H9 (cell line): ENCODE measurements around the gene GPR151. TPM values are rescaled to one million over a fixed set of nuclear protein-coding genes. Genes with fewer than 3 reads are reported as not detected.

ENCODE experiments used
- DNase-seq: peaks from one replicate; pipeline ENCODE4 v3.0.0-alpha.2; 2017
- H2AFZ ChIP-seq: one replicate; pipeline ENCODE4 v1.6.1; 2013; ENCODE audit warnings: mild to moderate bottlenecking, low read length, control low read depth, moderate library complexity
- H2AK5ac ChIP-seq: 2 replicates; pipeline ENCODE4 v1.6.1; 2013; ENCODE audit warnings: low read length, control low read depth, mixed read lengths; ENCODE audit not compliant: insufficient read length
- H2BK120ac ChIP-seq: one replicate; pipeline ENCODE4 v1.6.1; 2013; ENCODE audit warnings: low read depth, mild to moderate bottlenecking, low read length, control low read depth, inconsistent platforms; ENCODE audit not compliant: poor library complexity, severe bottlenecking
- H2BK12ac ChIP-seq: 2 replicates; pipeline ENCODE4 v1.6.1; 2013; ENCODE audit warnings: low read length, control low read depth, mixed read lengths, low read depth; ENCODE audit not compliant: insufficient read length
- H2BK15ac ChIP-seq: 2 replicates; pipeline ENCODE4 v1.6.1; 2013; ENCODE audit warnings: low read depth, low read length, control low read depth
- H2BK20ac ChIP-seq: one replicate; pipeline ENCODE4 v1.6.1; 2013; ENCODE audit warnings: low read depth, mild to moderate bottlenecking, low read length, control low read depth, inconsistent platforms; ENCODE audit not compliant: poor library complexity, severe bottlenecking
- H2BK5ac ChIP-seq: 2 replicates; pipeline ENCODE4 v1.6.1; 2013; ENCODE audit warnings: low read length, control low read depth, mixed read lengths; ENCODE audit not compliant: insufficient read length
- H3K14ac ChIP-seq: 2 replicates; pipeline ENCODE4 v1.6.1; 2013; ENCODE audit warnings: low read length, control low read depth; ENCODE audit not compliant: insufficient read depth
- H3K18ac ChIP-seq: 2 replicates; pipeline ENCODE4 v1.6.1; 2013; ENCODE audit warnings: low read depth, mild to moderate bottlenecking, mixed read lengths, low read length, control low read depth; ENCODE audit not compliant: insufficient read length
- H3K23ac ChIP-seq: 2 replicates; pipeline ENCODE4 v1.6.1; 2013; ENCODE audit warnings: low read length, control low read depth, mixed read lengths, low read depth; ENCODE audit not compliant: insufficient read length
- H3K23me2 ChIP-seq: 2 replicates; pipeline ENCODE4 v1.6.1; 2013; ENCODE audit warnings: low read depth, mild to moderate bottlenecking, mixed read lengths, low read length, control low read depth; ENCODE audit not compliant: insufficient read length, poor library complexity, severe bottlenecking
- H3K27ac ChIP-seq: 2 replicates; pipeline ENCODE4 v1.5.1; 2013; ENCODE audit warnings: low read length, control low read depth, mixed read lengths, low read depth; ENCODE audit not compliant: insufficient read length
- H3K27me3 ChIP-seq: 2 replicates; pipeline ENCODE4 v1.6.1; 2013; ENCODE audit warnings: low read length, control low read depth, inconsistent platforms; ENCODE audit not compliant: insufficient read depth
- H3K4ac ChIP-seq: 2 replicates; pipeline ENCODE4 v1.6.1; 2013; ENCODE audit warnings: low read depth, mild to moderate bottlenecking, control low read depth, inconsistent platforms, low read length, moderate library complexity
- H3K4me1 ChIP-seq: 2 replicates; pipeline ENCODE4 v1.6.1; 2013; ENCODE audit warnings: low read length, control low read depth, inconsistent platforms; ENCODE audit not compliant: insufficient read depth
- H3K4me2 ChIP-seq: 2 replicates; pipeline ENCODE4 v1.6.1; 2013; ENCODE audit warnings: low read length, control low read depth, mixed read lengths; ENCODE audit not compliant: insufficient read length, insufficient read depth
- H3K56ac ChIP-seq: 2 replicates; pipeline ENCODE4 v1.6.1; 2013; ENCODE audit warnings: low read depth, mild to moderate bottlenecking, mixed read lengths, low read length, control low read depth; ENCODE audit not compliant: insufficient read length
- H3K79me1 ChIP-seq: 2 replicates; pipeline ENCODE4 v1.6.1; 2013; ENCODE audit warnings: low read depth, mild to moderate bottlenecking, moderate library complexity, low read length, control low read depth, inconsistent platforms; ENCODE audit not compliant: insufficient read depth, poor library complexity, severe bottlenecking
- H3K79me2 ChIP-seq: 2 replicates; pipeline ENCODE4 v1.6.1; 2013; ENCODE audit warnings: low read length, control low read depth, inconsistent platforms; ENCODE audit not compliant: insufficient read depth
- H3K9ac ChIP-seq: 2 replicates; pipeline ENCODE4 v1.6.1; 2013; ENCODE audit warnings: low read length, control low read depth, mixed read lengths; ENCODE audit not compliant: insufficient read length; ENCODE audit errors: extremely low read depth
- H3K9me3 ChIP-seq: one replicate; pipeline ENCODE4 v1.6.1; 2013; ENCODE audit warnings: low read depth, low read length, inconsistent platforms; ENCODE audit not compliant: control insufficient read depth
- H3T11ph ChIP-seq: one replicate; pipeline ENCODE4 v1.6.1; 2013; ENCODE audit warnings: mild to moderate bottlenecking, low read length, control low read depth, inconsistent platforms
- H4K20me1 ChIP-seq: one replicate; pipeline ENCODE4 v1.6.1; 2013; ENCODE audit not compliant: control insufficient read depth, insufficient read length, insufficient read depth
- H4K5ac ChIP-seq: 2 replicates; pipeline ENCODE4 v1.6.1; 2013; ENCODE audit warnings: low read depth, mild to moderate bottlenecking, mixed read lengths, low read length, control low read depth; ENCODE audit not compliant: insufficient read length
- H4K8ac ChIP-seq: replicated peaks from 2 replicates; pipeline ENCODE4 v1.6.1; 2013; ENCODE audit warnings: low read length, control low read depth, mixed read lengths, low read depth; ENCODE audit not compliant: insufficient read length
- H4K91ac ChIP-seq: 2 replicates; pipeline ENCODE4 v1.6.1; 2013; ENCODE audit warnings: low read depth, mild to moderate bottlenecking, moderate library complexity, mixed read lengths, low read length, control low read depth; ENCODE audit not compliant: insufficient read length
- H3K27ac Mint-ChIP-seq, 3 experiments: 2 replicates in 2 of 3; 3 replicates in 1 of 3; pipeline ENCODE4 v1.8.0; 2020 to 2021; ENCODE audit warnings: mixed read lengths in 3 of 3, mild to moderate bottlenecking in 1 of 3, moderate library complexity in 1 of 3
- H3K27me3 Mint-ChIP-seq: 2 replicates; pipeline ENCODE4 v1.8.0; 2021; ENCODE audit warnings: low read depth, mild to moderate bottlenecking, moderate library complexity, mixed read lengths
- H3K36me3 Mint-ChIP-seq, 3 experiments: 2 replicates in 2 of 3; 3 replicates in 1 of 3; pipeline ENCODE4 v1.8.0; 2020 to 2021; ENCODE audit warnings: low read depth in 3 of 3, mixed read lengths in 3 of 3; ENCODE audit not compliant: insufficient read depth in 1 of 3
- H3K4me1 Mint-ChIP-seq, 2 experiments: 2 replicates each; pipeline ENCODE4 v1.8.0; 2020; ENCODE audit warnings: mixed read lengths in 2 of 2
- H3K4me3 Mint-ChIP-seq, 2 experiments: 2 replicates in 1 of 2; 3 replicates in 1 of 2; pipeline ENCODE4 v1.8.0; 2020 to 2021; ENCODE audit warnings: mild to moderate bottlenecking in 2 of 2, mixed read lengths in 2 of 2, moderate library complexity in 1 of 2
- H3K9me3 Mint-ChIP-seq, 2 experiments: 2 replicates in 1 of 2; 3 replicates in 1 of 2; pipeline ENCODE4 v1.8.0; 2020; ENCODE audit warnings: mild to moderate bottlenecking in 2 of 2, mixed read lengths in 2 of 2, moderate library complexity in 1 of 2
- CTCF ChIP-seq: fragments of 200-600 bp; sonication (generic); conservative IDR thresholded peaks from 3 replicates; pipeline ENCODE4 v1.8.0; 2021; ENCODE audit warnings: antibody characterized with exemption, mild to moderate bottlenecking
- WGBS: extraction: QIAGEN DNeasy Blood & Tissue Kit; methylation state at CpG from one replicate; pipeline ENCODE4 v1.1.7; 2013; ENCODE audit warnings: missing lambda C conversion rate, low lambda C conversion rate, mixed read lengths; ENCODE audit not compliant: insufficient read length; ENCODE audit errors: extremely low coverage; 5-methylcytosine and 5-hydroxymethylcytosine counted together
- total RNA-seq: library from RNA; stranded (reverse); gene quantifications from 2 replicates; pipeline ENCODE4 v1.2.1, GENCODE V29; 2021

GPR151 gene
- total RNA-seq, 1 experiment from 2014 or later, result not detected

DNA sequence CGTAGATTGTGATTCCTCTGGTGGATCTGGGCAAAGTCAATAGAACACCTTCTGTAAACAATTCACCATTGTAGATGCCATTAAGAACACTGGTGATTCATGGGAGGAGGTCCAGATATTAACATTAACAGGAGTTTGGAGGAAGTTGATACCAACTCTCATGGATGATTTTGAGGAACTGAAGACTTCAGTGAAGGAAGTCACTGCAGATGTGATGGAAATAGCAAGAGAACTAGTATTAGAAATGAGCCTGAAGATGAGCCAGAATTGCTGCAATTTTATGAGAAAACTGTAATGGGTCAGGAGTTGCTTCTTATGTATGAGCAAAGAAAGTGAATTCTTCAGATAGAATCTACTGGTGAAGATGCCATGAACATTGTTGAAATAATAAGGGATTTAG, 41.9 kb downstream of the GPR151 start:
- Histone ChIP-seq H4K8ac (no peak overlapping the region), H3K4me1 (no peaks in the 10 kb centered on the region), H4K5ac (no peak overlapping the region), H3K79me2 (no peaks in the 10 kb centered on the region), H3K56ac (no peak overlapping the region), H2AK5ac (no peak overlapping the region), H3K79me1 (no peaks in the 10 kb centered on the region), H2BK20ac (no peak overlapping the region), H3K14ac (no peak overlapping the region), H4K91ac (no peak overlapping the region), H3K23me2 (no peaks in the 10 kb centered on the region), H3K9me3 (no peaks in the 10 kb centered on the region), H3K4ac (no peak overlapping the region), H3K18ac (no peak overlapping the region), H2AFZ (no peak overlapping the region), H3K23ac (no peak overlapping the region), H3K27me3 (no peaks in the 10 kb centered on the region), H2BK12ac (no peak overlapping the region), H3K4me2 (no peak overlapping the region), H3T11ph (no peak overlapping the region), H2BK120ac (no peak overlapping the region), H3K27ac (no peak overlapping the region), H2BK15ac (no peak overlapping the region), H2BK5ac (no peak overlapping the region), H3K9ac (no peak overlapping the region), H4K20me1 (no peaks in the 10 kb centered on the region)
- H3K4me1 Mint-ChIP-seq, result no peaks in the 10 kb centered on the region
- H3K36me3 Mint-ChIP-seq, result peaks cover 31 to 74% (median 70%) of the 10 kb centered on the region in 3 experiments; a peak in 6 of 7 replicates
- H3K9me3 Mint-ChIP-seq, result no peaks in the 10 kb centered on the region
- no peak overlapping the region for H3K27ac Mint-ChIP-seq
- no CpG with 5 or more reads among the region's 1 CpG for WGBS
- H3K4me3 Mint-ChIP-seq, result no peak overlapping the region
- no peaks in the 10 kb centered on the region for H3K27me3 Mint-ChIP-seq
- no peak for TF ChIP-seq CTCF
- no peak for DNase-seq
